Type B pancreatic cell (in vitro differentiated cells): ENCODE measurements around the gene TOP3A. TPM values are rescaled to one million over a fixed set of nuclear protein-coding genes. Genes with fewer than 3 reads are reported as not detected.

Experiments used
- DNase-seq: peaks from one replicate; pipeline ENCODE4 v3.0.0; 2021; ENCODE audit warnings: mixed read lengths; ENCODE audit not compliant: unreplicated experiment; ENCODE audit errors: extremely low spot score
- H3K27ac Mint-ChIP-seq: 2 replicates; pipeline ENCODE4 v1.8.0; 2021; ENCODE audit warnings: mild to moderate bottlenecking, mixed read lengths
- H3K27me3 Mint-ChIP-seq: 2 replicates; pipeline ENCODE4 v1.8.0; 2021; ENCODE audit warnings: mixed read lengths
- H3K36me3 Mint-ChIP-seq: 2 replicates; pipeline ENCODE4 v1.8.0; 2021; ENCODE audit warnings: mixed read lengths
- H3K4me1 Mint-ChIP-seq: one replicate; pipeline ENCODE4 v1.8.0; 2021; ENCODE audit warnings: mixed read lengths; ENCODE audit not compliant: unreplicated experiment
- H3K4me3 Mint-ChIP-seq: 2 replicates; pipeline ENCODE4 v1.8.0; 2021; ENCODE audit warnings: mild to moderate bottlenecking, mixed read lengths
- H3K9me3 Mint-ChIP-seq: 2 replicates; pipeline ENCODE4 v1.8.0; 2021; ENCODE audit warnings: mixed read lengths
- total RNA-seq: library from RNA; stranded (reverse); gene quantifications from 2 replicates; pipeline ENCODE4 v1.2.1, GENCODE V29; 2021; ENCODE audit warnings: low replicate concordance
- TF ChIP-seq, protein P1 (sequence below): fragments of 200-600 bp; sonication (generic); conservative IDR thresholded peaks from 2 replicates; pipeline ENCODE4 v1.5.0; 2021; ENCODE audit warnings: antibody characterized with exemption, mild to moderate bottlenecking

TOP3A gene
- total RNA-seq, 1 donor from 2014 or later: 70.2 TPM

DNA sequence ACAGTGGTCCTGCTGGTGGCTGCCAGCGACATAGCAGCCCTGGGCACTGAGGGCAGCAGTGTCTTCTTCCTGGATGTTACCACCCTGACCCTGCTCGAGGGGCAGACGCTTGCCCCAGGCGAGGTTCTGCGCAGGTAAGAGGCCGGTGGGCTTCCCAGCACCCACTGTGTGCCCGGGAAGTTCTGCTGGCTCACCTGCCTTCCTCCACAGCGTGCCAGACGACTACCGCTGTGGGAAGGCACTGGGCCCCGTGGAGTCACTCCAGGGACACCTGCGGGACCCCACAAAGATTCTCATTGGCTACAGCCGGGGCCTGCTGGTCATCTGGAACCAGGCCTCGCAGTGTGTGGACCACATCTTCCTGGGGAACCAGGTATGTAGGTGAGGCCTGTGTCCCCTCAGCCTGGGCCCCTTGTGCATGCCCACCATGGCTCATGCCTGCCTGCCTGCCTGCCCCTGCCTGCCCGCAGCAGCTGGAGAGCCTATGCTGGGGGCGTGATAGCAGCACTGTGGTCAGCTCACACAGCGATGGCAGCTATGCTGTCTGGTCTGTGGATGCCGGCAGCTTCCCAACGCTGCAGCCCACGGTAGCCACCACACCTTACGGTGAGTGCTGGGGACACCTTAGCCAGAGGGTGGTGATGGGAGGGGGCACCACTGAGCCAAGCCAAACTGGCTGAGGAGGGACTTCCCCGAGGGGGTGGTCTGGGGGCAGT is 80.8 kb downstream of the TOP3A start:
- Mint-ChIP-seq H3K9me3 (no peaks in the 10 kb centered on the region), H3K27ac (no peak overlapping the region), H3K27me3 (no peaks in the 10 kb centered on the region), H3K36me3 (no peaks in the 10 kb centered on the region), H3K4me1 (peaks cover 7% of the 10 kb centered on the region), H3K4me3 (no peak overlapping the region)
- DNase-seq: no peak
- TF ChIP-seq, protein P1, sequence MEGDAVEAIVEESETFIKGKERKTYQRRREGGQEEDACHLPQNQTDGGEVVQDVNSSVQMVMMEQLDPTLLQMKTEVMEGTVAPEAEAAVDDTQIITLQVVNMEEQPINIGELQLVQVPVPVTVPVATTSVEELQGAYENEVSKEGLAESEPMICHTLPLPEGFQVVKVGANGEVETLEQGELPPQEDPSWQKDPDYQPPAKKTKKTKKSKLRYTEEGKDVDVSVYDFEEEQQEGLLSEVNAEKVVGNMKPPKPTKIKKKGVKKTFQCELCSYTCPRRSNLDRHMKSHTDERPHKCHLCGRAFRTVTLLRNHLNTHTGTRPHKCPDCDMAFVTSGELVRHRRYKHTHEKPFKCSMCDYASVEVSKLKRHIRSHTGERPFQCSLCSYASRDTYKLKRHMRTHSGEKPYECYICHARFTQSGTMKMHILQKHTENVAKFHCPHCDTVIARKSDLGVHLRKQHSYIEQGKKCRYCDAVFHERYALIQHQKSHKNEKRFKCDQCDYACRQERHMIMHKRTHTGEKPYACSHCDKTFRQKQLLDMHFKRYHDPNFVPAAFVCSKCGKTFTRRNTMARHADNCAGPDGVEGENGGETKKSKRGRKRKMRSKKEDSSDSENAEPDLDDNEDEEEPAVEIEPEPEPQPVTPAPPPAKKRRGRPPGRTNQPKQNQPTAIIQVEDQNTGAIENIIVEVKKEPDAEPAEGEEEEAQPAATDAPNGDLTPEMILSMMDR: no peak

- no peak for DNase-seq
These were observed 83.6 kb downstream of the TOP3A start for GRCh38 chr17:18231164-18231563.

DNA sequence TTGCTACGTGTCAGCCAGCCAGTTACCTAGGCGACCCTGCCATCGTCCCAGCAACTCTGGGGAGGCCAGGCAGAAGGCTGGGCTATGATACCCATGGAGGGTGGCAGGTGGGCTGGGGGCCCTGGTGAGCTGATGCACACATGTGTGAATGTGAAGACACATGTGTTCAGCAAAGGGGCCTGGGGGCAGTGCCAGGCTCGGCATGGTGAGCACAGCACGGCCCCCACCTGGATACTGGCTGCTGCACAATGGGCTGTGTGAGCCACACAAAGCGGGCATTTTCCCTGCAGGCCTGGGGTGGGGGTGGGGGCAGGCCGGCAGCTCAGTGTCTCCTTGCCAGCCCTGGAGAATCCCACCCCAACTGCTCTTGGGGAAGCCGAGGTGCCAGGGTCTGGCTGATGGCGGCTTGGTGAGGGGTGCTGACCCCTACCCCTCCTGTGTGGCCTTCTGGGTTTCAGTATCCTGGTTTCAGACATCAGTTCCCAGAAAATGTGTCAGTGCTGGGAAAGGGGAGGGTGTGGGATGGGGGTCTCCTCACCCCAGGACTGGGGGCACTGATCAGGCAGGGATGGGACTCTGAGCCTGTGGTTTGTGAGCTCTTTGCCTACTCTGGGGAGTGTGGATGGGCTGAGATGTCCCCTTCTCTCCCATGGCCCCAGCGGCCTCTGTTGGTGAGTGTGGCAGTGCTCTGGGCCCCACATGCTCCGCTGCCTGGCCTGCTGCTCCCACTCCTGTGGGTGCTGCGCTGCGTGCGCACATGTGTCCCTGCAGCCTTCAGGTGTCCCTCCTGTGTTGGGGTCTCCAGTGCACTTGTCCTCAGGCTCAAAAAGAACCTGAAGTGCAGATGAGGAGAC is 84.3 kb downstream of the TOP3A start:
- TF ChIP-seq, protein P1: no peak
- Mint-ChIP-seq H3K36me3 (no peaks in the 10 kb centered on the region), H3K9me3 (no peaks in the 10 kb centered on the region), H3K27ac (no peak overlapping the region), H3K4me1 (peaks cover 30% of the 10 kb centered on the region), H3K4me3 (no peak overlapping the region), H3K27me3 (no peaks in the 10 kb centered on the region)
- DNase-seq: no peak

More at GRCh38 chr17:18231164-18231563, 83.6 kb downstream of the TOP3A start:
- TF ChIP-seq, protein P1: no peak
- H3K27me3 Mint-ChIP-seq: no peaks in the 10 kb centered on the region
- no peaks in the 10 kb centered on the region for H3K9me3 Mint-ChIP-seq
- peak overlapping the region; percentile 68 for H3K4me3 Mint-ChIP-seq
- no peaks in the 10 kb centered on the region for H3K36me3 Mint-ChIP-seq
- no peak overlapping the region for H3K27ac Mint-ChIP-seq
- peaks cover 30% of the 10 kb centered on the region for H3K4me1 Mint-ChIP-seq

DNA sequence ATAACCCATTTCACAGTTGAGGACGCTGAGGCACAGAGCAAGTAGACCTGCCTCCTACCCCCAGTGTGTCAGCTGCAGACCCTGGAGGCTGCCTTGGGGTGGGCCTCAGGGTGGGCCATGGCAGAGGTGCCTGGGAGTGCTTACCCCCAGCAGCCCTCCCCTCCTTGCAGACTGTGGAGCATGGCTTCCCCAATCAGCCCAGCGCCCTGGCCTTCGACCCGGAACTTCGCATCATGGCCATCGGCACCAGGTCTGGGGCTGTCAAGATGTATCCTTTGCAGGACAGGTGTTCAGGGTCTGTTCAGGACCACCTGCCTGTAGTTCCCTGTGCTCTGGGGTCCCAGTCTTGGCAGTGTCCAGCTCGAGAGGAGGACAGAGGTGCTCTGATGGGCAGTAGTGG is 85.0 kb downstream of the TOP3A start:
- no peak overlapping the region for H3K27ac Mint-ChIP-seq
- H3K4me3 Mint-ChIP-seq: no peak overlapping the region
- peaks cover 33% of the 10 kb centered on the region for H3K4me1 Mint-ChIP-seq
- no peak for DNase-seq
- no peaks in the 10 kb centered on the region for H3K9me3 Mint-ChIP-seq
- TF ChIP-seq, protein P1: no peak
- H3K36me3 Mint-ChIP-seq: no peaks in the 10 kb centered on the region
- no peaks in the 10 kb centered on the region for H3K27me3 Mint-ChIP-seq

- Mint-ChIP-seq H3K4me1 (peaks cover 34% of the 10 kb centered on the region), H3K27me3 (no peaks in the 10 kb centered on the region), H3K9me3 (no peaks in the 10 kb centered on the region), H3K4me3 (no peak overlapping the region), H3K36me3 (no peaks in the 10 kb centered on the region), H3K27ac (peak overlapping the region; percentile 62)
- TF ChIP-seq, protein P1: no peak
- no peak for DNase-seq
These were observed 85.5 kb downstream of the TOP3A start for GRCh38 chr17:18229254-18229653.
